Measurements from ENCODE around the gene MXD3.

DNA sequence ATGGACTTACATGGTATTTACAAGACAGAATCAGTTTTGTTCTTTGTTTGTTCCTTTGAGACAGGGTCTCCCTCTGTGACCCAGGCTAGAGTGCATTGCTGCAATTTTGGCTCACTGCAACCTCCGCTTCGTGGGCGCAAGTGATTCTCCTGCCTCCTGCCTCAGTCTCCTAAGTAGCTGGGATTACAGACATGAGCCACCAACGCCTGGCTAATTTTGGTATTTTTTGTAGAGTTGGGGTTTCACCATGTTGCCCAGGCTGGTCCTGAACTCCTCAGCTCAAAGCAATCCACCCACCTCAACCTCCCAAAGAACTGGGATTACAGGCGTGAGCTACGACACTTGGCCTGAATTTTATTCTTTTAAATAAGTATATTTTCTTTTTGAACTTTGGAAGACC, 35.8 kb downstream of the MXD3 start:
- TF ChIP-seq CTCF (IDR thresholded peaks at IDR 0.05), result no peak
- TF ChIP-seq POLR2A (IDR thresholded peaks at IDR 0.05), result no peak
